ENCODE data around the gene ZNF343.

ZNF343 gene

GRCh38 chr20:2473516-2473915 lies 35.2 kb downstream of the ZNF343 start:
- DNase-seq (ENCODE audit: low spot score), result no peak

GRCh38 chr20:2470423-2471193 lies 38.1 kb downstream of the ZNF343 start, which contains the start of gene SNRPB:
Gene SNRPB, minus strand, starts transcription at chr20:2470789. Its CDS starts 99 bp downstream, at chr20:2470690.
- DNase-seq (ENCODE audit: low spot score), result peak; percentile 92

- DNase-seq (ENCODE audit: low spot score), result peak; percentile 59
These were observed 38.7 kb downstream of the ZNF343 start for GRCh38 chr20:2469991-2470422.

- DNase-seq (ENCODE audit: low spot score), result no peak
These were observed 39.9 kb downstream of the ZNF343 start for GRCh38 chr20:2468581-2469407.

GRCh38 chr20:2467412-2467811 lies 41.3 kb downstream of the ZNF343 start:
- DNase-seq (ENCODE audit: low spot score), result no peak

GRCh38 chr20:2465100-2465499 lies 43.6 kb downstream of the ZNF343 start:
- DNase-seq (ENCODE audit: low spot score), result no peak

- DNase-seq (ENCODE audit: low spot score), result no peak
These were observed 44.9 kb downstream of the ZNF343 start for GRCh38 chr20:2463616-2464365.

GRCh38 chr20:2462484-2462883 lies 46.2 kb downstream of the ZNF343 start:
- no peak for DNase-seq (ENCODE audit: low spot score)

- no peak for DNase-seq (ENCODE audit: low spot score)
These were observed 47.8 kb downstream of the ZNF343 start for GRCh38 chr20:2460752-2461424.

- DNase-seq (ENCODE audit: low spot score), result no peak
These were observed 48.5 kb downstream of the ZNF343 start for GRCh38 chr20:2459981-2460751.

- no peak for DNase-seq (ENCODE audit: low spot score)
These were observed 49.7 kb downstream of the ZNF343 start for GRCh38 chr20:2458919-2459499.

- DNase-seq (ENCODE audit: low spot score), result no peak
These were observed 52.8 kb downstream of the ZNF343 start for GRCh38 chr20:2455771-2456497.

GRCh38 chr20:2453792-2454191 lies 54.9 kb downstream of the ZNF343 start:
- no peak for DNase-seq (ENCODE audit: low spot score)

- DNase-seq (ENCODE audit: low spot score), result peak; percentile 60
These were observed 56.6 kb downstream of the ZNF343 start for GRCh38 chr20:2451939-2452732.

GRCh38 chr20:2451422-2451821 lies 57.3 kb downstream of the ZNF343 start:
- no peak for DNase-seq (ENCODE audit: low spot score)

GRCh38 chr20:2449386-2449785 lies 59.3 kb downstream of the ZNF343 start:
- DNase-seq (ENCODE audit: low spot score), result no peak

- no peak for DNase-seq (ENCODE audit: low spot score)
These were observed 61.9 kb downstream of the ZNF343 start for GRCh38 chr20:2446845-2447244.
